Measurements from ENCODE around the gene AKAP6. TPM values are rescaled to one million over a fixed set of nuclear protein-coding genes. Genes with fewer than 3 reads are reported as not detected.

The AKAP6 gene
- total RNA-seq, 1 experiment from 2014 or later = 2.8 TPM

DNA sequence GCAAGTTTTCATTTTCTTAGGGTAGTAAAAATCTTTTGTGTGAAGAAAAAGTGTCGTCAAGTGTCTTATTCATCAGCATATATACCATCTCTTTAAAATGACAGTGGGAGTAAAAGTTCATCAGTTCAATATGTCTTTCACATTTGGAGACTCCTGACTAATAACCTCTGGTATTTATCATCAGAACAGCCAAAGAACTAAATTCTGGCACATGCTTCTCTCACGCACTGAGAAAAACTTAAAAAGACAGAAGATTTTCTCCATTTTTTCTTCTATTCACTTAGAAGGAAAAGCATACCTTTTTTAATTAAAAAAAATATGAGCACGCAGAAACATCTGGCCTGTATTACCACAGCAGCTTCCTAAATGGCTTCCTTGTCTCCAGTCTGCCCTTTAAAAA is 265.7 kb downstream of the AKAP6 start:
- Mint-ChIP-seq H3K27ac (ENCODE audit: unreplicated experiment) (no peak overlapping the region), H3K4me3 (ENCODE audit: low read depth, unreplicated experiment) (no peak overlapping the region), H3K36me3 (ENCODE audit: insufficient read depth, unreplicated experiment) (no peaks in the 10 kb centered on the region), H3K9me3 (ENCODE audit: low read depth, unreplicated experiment) (no peaks in the 10 kb centered on the region), H3K27me3 (ENCODE audit: unreplicated experiment) (peaks cover 11% of the 10 kb centered on the region), H3K4me1 (ENCODE audit: low read depth, unreplicated experiment) (no peaks in the 10 kb centered on the region)
- CTCF ChIA-PET = interaction anchor here (0.5 kb wide), 1 partner anchor 87 kb away, joined by 4 read pairs; no protein-coding TSS in a partner anchor
- DNase-seq = no peak
- BruUV-seq (replicated peaks) = no TSS peak
- intact Hi-C loops (cut with micrococcal nuclease; ENCODE audit: unreplicated experiment) = no loop called here
- TF ChIP-seq, protein P1, sequence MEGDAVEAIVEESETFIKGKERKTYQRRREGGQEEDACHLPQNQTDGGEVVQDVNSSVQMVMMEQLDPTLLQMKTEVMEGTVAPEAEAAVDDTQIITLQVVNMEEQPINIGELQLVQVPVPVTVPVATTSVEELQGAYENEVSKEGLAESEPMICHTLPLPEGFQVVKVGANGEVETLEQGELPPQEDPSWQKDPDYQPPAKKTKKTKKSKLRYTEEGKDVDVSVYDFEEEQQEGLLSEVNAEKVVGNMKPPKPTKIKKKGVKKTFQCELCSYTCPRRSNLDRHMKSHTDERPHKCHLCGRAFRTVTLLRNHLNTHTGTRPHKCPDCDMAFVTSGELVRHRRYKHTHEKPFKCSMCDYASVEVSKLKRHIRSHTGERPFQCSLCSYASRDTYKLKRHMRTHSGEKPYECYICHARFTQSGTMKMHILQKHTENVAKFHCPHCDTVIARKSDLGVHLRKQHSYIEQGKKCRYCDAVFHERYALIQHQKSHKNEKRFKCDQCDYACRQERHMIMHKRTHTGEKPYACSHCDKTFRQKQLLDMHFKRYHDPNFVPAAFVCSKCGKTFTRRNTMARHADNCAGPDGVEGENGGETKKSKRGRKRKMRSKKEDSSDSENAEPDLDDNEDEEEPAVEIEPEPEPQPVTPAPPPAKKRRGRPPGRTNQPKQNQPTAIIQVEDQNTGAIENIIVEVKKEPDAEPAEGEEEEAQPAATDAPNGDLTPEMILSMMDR (IDR thresholded peaks at IDR 0.05; ENCODE audit: unreplicated experiment) = no peak

DNA sequence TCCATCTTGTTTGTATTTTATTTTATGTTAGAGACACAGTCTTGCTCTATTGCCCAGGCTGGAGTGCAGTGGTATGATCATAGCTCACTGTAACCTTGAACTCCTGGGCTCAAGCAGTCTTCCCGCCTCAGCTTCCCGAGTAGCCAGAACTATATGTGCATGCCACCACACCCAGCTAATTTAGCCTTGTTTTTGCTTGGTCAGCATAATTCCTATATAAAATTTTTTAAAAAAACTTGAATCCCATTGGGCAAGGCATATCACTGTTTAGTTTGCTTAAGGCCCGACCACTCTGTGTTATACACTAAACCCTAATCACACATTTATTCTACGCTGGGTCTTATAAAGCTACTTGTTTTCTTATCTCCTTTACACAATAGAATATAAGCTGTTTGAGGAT is 266.4 kb downstream of the AKAP6 start:
- CTCF ChIA-PET = no interaction called here
- Mint-ChIP-seq H3K9me3 (ENCODE audit: low read depth, unreplicated experiment) (no peaks in the 10 kb centered on the region), H3K4me3 (ENCODE audit: low read depth, unreplicated experiment) (no peak overlapping the region), H3K4me1 (ENCODE audit: low read depth, unreplicated experiment) (no peaks in the 10 kb centered on the region), H3K27ac (ENCODE audit: unreplicated experiment) (no peak overlapping the region), H3K27me3 (ENCODE audit: unreplicated experiment) (peaks cover 11% of the 10 kb centered on the region), H3K36me3 (ENCODE audit: insufficient read depth, unreplicated experiment) (no peaks in the 10 kb centered on the region)
- no TSS peak for BruUV-seq (replicated peaks)
- intact Hi-C loops (cut with micrococcal nuclease; ENCODE audit: unreplicated experiment) = no loop called here
- TF ChIP-seq, protein P1 (IDR thresholded peaks at IDR 0.05; ENCODE audit: unreplicated experiment) = no peak
- DNase-seq = no peak

DNA sequence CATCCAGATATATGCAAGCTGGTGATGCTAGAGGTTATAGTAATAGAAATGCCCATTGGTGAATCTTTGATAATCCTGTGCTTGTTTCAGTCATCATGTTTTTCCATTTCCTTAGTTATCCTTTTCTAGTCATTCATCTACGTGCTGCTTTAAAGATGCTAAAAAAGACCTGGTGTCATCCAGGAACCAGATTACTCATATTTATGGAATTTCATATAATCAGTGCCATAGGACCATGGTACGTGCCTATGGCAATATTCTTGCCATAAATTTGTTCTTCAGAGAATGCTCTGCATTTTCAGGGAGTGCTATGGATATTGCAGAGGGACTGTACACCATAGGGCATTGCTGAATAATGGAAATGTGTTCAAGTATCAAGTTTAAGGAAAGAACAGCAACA is 267.3 kb downstream of the AKAP6 start:
- CTCF ChIA-PET = no interaction called here
- Mint-ChIP-seq H3K4me3 (ENCODE audit: low read depth, unreplicated experiment) (no peak overlapping the region), H3K27ac (ENCODE audit: unreplicated experiment) (no peak overlapping the region), H3K27me3 (ENCODE audit: unreplicated experiment) (peaks cover 17% of the 10 kb centered on the region), H3K4me1 (ENCODE audit: low read depth, unreplicated experiment) (no peaks in the 10 kb centered on the region), H3K9me3 (ENCODE audit: low read depth, unreplicated experiment) (no peaks in the 10 kb centered on the region), H3K36me3 (ENCODE audit: insufficient read depth, unreplicated experiment) (no peaks in the 10 kb centered on the region)
- DNase-seq = no peak
- TF ChIP-seq, protein P1 (IDR thresholded peaks at IDR 0.05; ENCODE audit: unreplicated experiment) = no peak
- no TSS peak for BruUV-seq (replicated peaks)
- intact Hi-C loops (cut with micrococcal nuclease; ENCODE audit: unreplicated experiment) = no loop called here

DNA sequence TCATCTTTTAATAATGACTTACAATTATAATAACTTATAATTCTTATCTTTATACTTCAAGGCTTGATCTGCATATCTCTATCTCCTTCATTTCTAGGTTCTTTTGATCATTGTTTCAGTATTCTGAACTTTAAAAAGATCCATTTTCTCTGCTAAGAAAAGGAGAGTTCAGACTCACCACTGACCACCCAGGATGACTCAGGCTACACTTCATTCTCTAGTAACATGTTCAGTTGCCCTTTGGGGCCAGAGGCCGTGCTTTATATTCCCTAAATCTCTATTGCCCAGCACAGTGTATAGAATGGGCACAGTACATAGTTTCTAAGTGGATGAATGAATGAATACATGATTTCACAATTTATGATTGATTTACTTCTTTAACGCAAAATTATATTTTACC is 268.7 kb downstream of the AKAP6 start:
- intact Hi-C loops (cut with micrococcal nuclease; ENCODE audit: unreplicated experiment) = no loop called here
- Mint-ChIP-seq H3K9me3 (ENCODE audit: low read depth, unreplicated experiment) (no peaks in the 10 kb centered on the region), H3K27me3 (ENCODE audit: unreplicated experiment) (peaks cover 31% of the 10 kb centered on the region), H3K4me3 (ENCODE audit: low read depth, unreplicated experiment) (no peak overlapping the region), H3K36me3 (ENCODE audit: insufficient read depth, unreplicated experiment) (no peaks in the 10 kb centered on the region), H3K4me1 (ENCODE audit: low read depth, unreplicated experiment) (no peaks in the 10 kb centered on the region), H3K27ac (ENCODE audit: unreplicated experiment) (no peak overlapping the region)
- CTCF ChIA-PET = no interaction called here
- TF ChIP-seq, protein P1 (IDR thresholded peaks at IDR 0.05; ENCODE audit: unreplicated experiment) = no peak
- BruUV-seq (replicated peaks) = no TSS peak
- no peak for DNase-seq
